UCSD-AML1 (cell line): ENCODE measurements around the gene CYGB.

Source experiments
- DNase-seq: peaks from one replicate; lab custom pipeline; 2025; ENCODE audit not compliant: unreplicated experiment; lab: John Stamatoyannopoulos, UW

The CYGB gene

GRCh38 chr17:76484228-76484725 lies 53.2 kb downstream of the CYGB start:
- no peak for DNase-seq

GRCh38 chr17:76481071-76481655 lies 56.3 kb downstream of the CYGB start:
- DNase-seq: no peak

GRCh38 chr17:76480632-76481031 lies 56.9 kb downstream of the CYGB start:
- DNase-seq: peak; percentile 56

GRCh38 chr17:76479515-76480060 lies 57.9 kb downstream of the CYGB start:
- no peak for DNase-seq

GRCh38 chr17:76478730-76479514 lies 58.6 kb downstream of the CYGB start:
- DNase-seq: no peak

GRCh38 chr17:76478097-76478496 lies 59.4 kb downstream of the CYGB start:
- DNase-seq: no peak

GRCh38 chr17:76477576-76477975 lies 59.9 kb downstream of the CYGB start:
- no peak for DNase-seq
